IPS-18c (cell line): Measurements from ENCODE around the gene ROGDI.
"Not testable (repeated sequence)": the region's sequence is repeated elsewhere in the genome, so short reads cannot be mapped to it uniquely, and the experiment has no call there.

Experiments used
- H3K4me3 ChIP-seq: 2 replicates; pipeline ENCODE4 v1.7.0; 2013; ENCODE audit warnings: low read depth, mild to moderate bottlenecking, low read length, moderate library complexity; ENCODE audit not compliant: insufficient read depth
- H3K9me3 ChIP-seq: one replicate; pipeline ENCODE4 v1.6.1; 2013; ENCODE audit warnings: mild to moderate bottlenecking, low read length, moderate library complexity; ENCODE audit not compliant: control insufficient read depth, insufficient read depth

The ROGDI gene

GRCh38 chr16:4799171-4799855 lies 3.1 kb downstream of the ROGDI start:
- Histone ChIP-seq H3K4me3 (no peak overlapping the region), H3K9me3 (no peaks in the 10 kb centered on the region)

GRCh38 chr16:4798456-4798855 lies 4.0 kb downstream of the ROGDI start:
- Histone ChIP-seq H3K4me3 (no peak overlapping the region), H3K9me3 (no peaks in the 10 kb centered on the region)

GRCh38 chr16:4797805-4798252 lies 4.6 kb downstream of the ROGDI start:
- Histone ChIP-seq H3K4me3 (no peak overlapping the region), H3K9me3 (no peaks in the 10 kb centered on the region)

GRCh38 chr16:4796982-4797804 lies 5.2 kb downstream of the ROGDI start:
- no peaks in the 10 kb centered on the region for H3K9me3 ChIP-seq
- no peak overlapping the region for H3K4me3 ChIP-seq

GRCh38 chr16:4795828-4796572 lies 6.4 kb downstream of the ROGDI start:
- H3K4me3 ChIP-seq = no peak overlapping the region
- H3K9me3 ChIP-seq = no peaks in the 10 kb centered on the region

- no peak within 1 kb of the TSS for H3K4me3 ChIP-seq
- no peaks in the 10 kb centered on the region for H3K9me3 ChIP-seq
Measured at GRCh38 chr16:4795181-4795827, 7.1 kb downstream of the ROGDI start, which contains the start of gene SMIM22. Gene SMIM22, plus strand, starts transcription at chr16:4795369. Its CDS starts 366 bp downstream, at chr16:4795735.

- H3K9me3 ChIP-seq = no peaks in the 10 kb centered on the region
- H3K4me3 ChIP-seq = no peak overlapping the region
Measured at GRCh38 chr16:4792951-4793513, 9.4 kb downstream of the ROGDI start.

GRCh38 chr16:4790871-4791270 lies 11.6 kb downstream of the ROGDI start:
- no peaks in the 10 kb centered on the region for H3K9me3 ChIP-seq
- H3K4me3 ChIP-seq = no peak overlapping the region

GRCh38 chr16:4790261-4790660 lies 12.2 kb downstream of the ROGDI start:
- H3K4me3 ChIP-seq = no peak overlapping the region
- no peaks in the 10 kb centered on the region for H3K9me3 ChIP-seq

- Histone ChIP-seq H3K4me3 (no peak overlapping the region), H3K9me3 (no peaks in the 10 kb centered on the region)
Measured at GRCh38 chr16:4788910-4789309, 13.5 kb downstream of the ROGDI start.

- no peak overlapping the region for H3K4me3 ChIP-seq
- peaks cover 2% of the 10 kb centered on the region for H3K9me3 ChIP-seq
Measured at GRCh38 chr16:4788489-4788889, 13.9 kb downstream of the ROGDI start.

- H3K9me3 ChIP-seq = peaks cover 2% of the 10 kb centered on the region
- no peak within 1 kb of the TSS for H3K4me3 ChIP-seq
Measured at GRCh38 chr16:4787627-4788482, 14.6 kb downstream of the ROGDI start, which contains the start of gene SEPTIN12. Gene SEPTIN12, minus strand, starts transcription at chr16:4788345. Its CDS starts 700 bp downstream, at chr16:4787645.

- Histone ChIP-seq H3K4me3 (no peak overlapping the region), H3K9me3 (peaks cover 2% of the 10 kb centered on the region)
Measured at GRCh38 chr16:4787068-4787467, 15.4 kb downstream of the ROGDI start.

GRCh38 chr16:4785758-4786433 lies 16.5 kb downstream of the ROGDI start:
- peaks cover 2% of the 10 kb centered on the region for H3K9me3 ChIP-seq

GRCh38 chr16:4784444-4784987 lies 17.9 kb downstream of the ROGDI start:
- H3K9me3 ChIP-seq, H3K4me3 ChIP-seq: not testable (repeated sequence)

More at GRCh38 chr16:4785758-4786433, 16.5 kb downstream of the ROGDI start:
- no peak overlapping the region for H3K4me3 ChIP-seq
